ENCODE measurements around the gene MAX. TPM values are rescaled to one million over a fixed set of nuclear protein-coding genes. Genes with fewer than 3 reads are reported as not detected.

MAX gene
- total RNA-seq, 1 experiment from 2014 or later = 68.9 TPM

DNA sequence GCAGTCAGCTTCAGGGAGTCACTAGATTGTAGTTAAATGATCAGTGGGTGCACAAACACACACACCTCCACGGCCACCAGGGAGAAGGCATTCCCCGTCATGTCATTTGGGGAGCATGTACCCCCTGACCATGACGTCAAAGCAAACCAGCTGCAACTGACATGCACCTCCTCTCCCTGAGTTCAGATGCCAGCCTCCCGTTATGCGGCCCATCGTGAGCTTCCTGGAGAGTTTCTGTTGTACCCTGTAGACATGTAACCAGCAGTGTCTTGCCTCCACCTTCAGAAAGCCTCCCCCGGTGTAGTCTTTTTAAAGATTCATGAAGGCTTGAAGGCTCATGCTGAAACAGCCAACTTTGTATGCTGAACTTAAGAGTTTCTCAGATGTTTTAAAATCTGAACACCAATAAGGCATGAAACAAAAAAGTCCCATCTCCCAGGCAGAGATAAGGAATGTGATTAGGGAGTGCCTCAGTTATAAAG is 60.8 kb downstream of the MAX start:
- Histone ChIP-seq H3K27ac (ENCODE audit: low read length) (no peak overlapping the region), H3K36me3 (ENCODE audit: low read depth, low read length) (peaks cover 6% of the 10 kb centered on the region; the same call in 1 of the 2 replicates), H3K27me3 (ENCODE audit: low read length) (no peaks in the 10 kb centered on the region), H3K4me2 (ENCODE audit: low read length) (no peak overlapping the region), H3K9ac (ENCODE audit: low read length) (no peak overlapping the region), H3K9me3 (ENCODE audit: low read length) (no peaks in the 10 kb centered on the region), H3K4me3 (ENCODE audit: low read length) (no peak overlapping the region), H4K20me1 (ENCODE audit: low read length) (no peaks in the 10 kb centered on the region), H2AFZ (ENCODE audit: low read length) (no peak overlapping the region), H3K4me1 (ENCODE audit: insufficient read depth, low read length) (no peaks in the 10 kb centered on the region), H3K79me2 (ENCODE audit: low read length) (no peaks in the 10 kb centered on the region), H3F3A (ENCODE audit: low read length, unreplicated experiment) (no peaks in the 10 kb centered on the region), H3K9me2 (replicated peaks; ENCODE audit: low read length) (no peaks in the 10 kb centered on the region)
- no peak for TF ChIP-seq EZH2 (IDR thresholded peaks at IDR 0.05; ENCODE audit: low read length, unreplicated experiment)
- no peak for TF ChIP-seq CTCF (conservative IDR thresholded peaks at IDR 0.05; ENCODE audit: low read depth, low read length)
- TF ChIP-seq EZH2phosphoT487 (IDR thresholded peaks at IDR 0.05; ENCODE audit: borderline replicate concordance, low read length) = no peak
- CTCF ChIA-PET = no interaction called here
- POLR2A ChIA-PET (ENCODE audit: unreplicated experiment) = no interaction called here
- ATAC-seq = no peak
- intact Hi-C loops (cut with micrococcal nuclease) = no loop called here
- DNase-seq = no peak
- BruUV-seq (replicated peaks) = no TSS peak

DNA sequence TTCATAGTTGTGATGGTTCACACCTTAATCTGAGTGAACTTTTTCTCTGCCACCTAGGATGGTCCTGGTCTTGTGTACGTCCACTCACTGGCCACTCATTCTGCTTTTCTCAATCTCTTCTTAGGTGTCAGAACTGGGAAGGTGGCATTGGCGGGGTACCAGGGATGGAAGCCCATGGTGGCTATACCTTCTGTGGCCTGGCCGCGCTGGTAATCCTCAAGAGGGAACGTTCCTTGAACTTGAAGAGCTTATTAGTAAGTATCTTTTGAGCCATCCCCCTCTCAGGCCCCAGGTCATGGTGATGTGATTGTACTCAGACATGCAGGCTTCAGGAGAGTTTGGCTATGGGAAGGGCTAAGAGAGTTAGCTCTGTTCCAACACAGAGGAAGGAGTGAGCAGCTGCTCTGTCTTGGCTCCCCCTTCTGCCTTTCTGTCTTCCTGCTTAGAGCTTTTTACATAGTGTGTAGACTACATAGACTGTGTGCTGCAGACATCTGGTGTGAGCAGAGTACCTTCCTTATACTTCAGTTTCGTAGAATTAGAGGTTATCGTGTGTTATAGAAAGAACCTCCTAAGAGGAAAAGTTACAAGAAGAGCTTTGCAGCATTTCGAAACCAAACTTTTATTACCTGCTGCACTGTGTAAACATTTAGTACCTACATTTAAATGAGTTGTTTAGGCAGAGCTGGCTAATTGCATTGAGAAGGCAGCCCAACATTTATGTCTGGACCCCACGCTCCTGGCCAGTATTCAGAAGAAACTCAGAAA is 61.5 kb downstream of the MAX start:
- no peak overlapping the region for H3K9ac ChIP-seq (ENCODE audit: low read length)

More for the DNA sequence above, 61.5 kb downstream of the MAX start:
- Histone ChIP-seq H3K27me3 (ENCODE audit: low read length) (no peaks in the 10 kb centered on the region), H3K4me2 (ENCODE audit: low read length) (no peak overlapping the region), H3K79me2 (ENCODE audit: low read length) (no peaks in the 10 kb centered on the region), H3K9me3 (ENCODE audit: low read length) (no peaks in the 10 kb centered on the region), H3K36me3 (ENCODE audit: low read depth, low read length) (peaks cover 6% of the 10 kb centered on the region; the same call in 1 of the 2 replicates), H3K4me3 (ENCODE audit: low read length) (no peak overlapping the region), H3F3A (ENCODE audit: low read length, unreplicated experiment) (no peaks in the 10 kb centered on the region), H3K4me1 (ENCODE audit: insufficient read depth, low read length) (no peaks in the 10 kb centered on the region), H4K20me1 (ENCODE audit: low read length) (no peaks in the 10 kb centered on the region), H2AFZ (ENCODE audit: low read length) (no peak overlapping the region), H3K9me2 (replicated peaks; ENCODE audit: low read length) (no peaks in the 10 kb centered on the region), H3K27ac (ENCODE audit: low read length) (no peak overlapping the region)
- DNase-seq (no peak), ATAC-seq (no peak)
- CTCF ChIA-PET = no interaction called here
- BruUV-seq (replicated peaks) = no TSS peak
- intact Hi-C loops (cut with micrococcal nuclease) = no loop called here
- TF ChIP-seq EZH2 (IDR thresholded peaks at IDR 0.05; ENCODE audit: low read length, unreplicated experiment) = no peak
- no peak for TF ChIP-seq CTCF (conservative IDR thresholded peaks at IDR 0.05; ENCODE audit: low read depth, low read length)
- TF ChIP-seq EZH2phosphoT487 (IDR thresholded peaks at IDR 0.05; ENCODE audit: borderline replicate concordance, low read length) = no peak
- POLR2A ChIA-PET (ENCODE audit: unreplicated experiment) = no interaction called here
